HEK293 (cell line): ENCODE results near the gene FSTL4.
A peak's percentile ranks its signal among the peaks of the same experiment; 100 is the strongest.

Experiments
- BCL11A ChIP-seq: fragments of 450-650 bp; formaldehyde crosslinking; IDR thresholded peaks from 2 replicates; pipeline ENCODE4 v1.5.1; 2016; ENCODE audit warnings: low read depth, missing biosample characterization, missing genetic modification characterization
- FEZF1 ChIP-seq: fragments of 450-650 bp; formaldehyde crosslinking; IDR thresholded peaks from 2 replicates; pipeline ENCODE4 v1.5.1; 2016; ENCODE audit warnings: missing biosample characterization, missing genetic modification characterization
- PRDM10 ChIP-seq: fragments of 450-650 bp; formaldehyde crosslinking; IDR thresholded peaks from 2 replicates; pipeline ENCODE4 v1.5.1; 2016; ENCODE audit warnings: missing biosample characterization, missing genetic modification characterization
- YY1 ChIP-seq: fragments of 450-650 bp; formaldehyde crosslinking; IDR thresholded peaks from 2 replicates; pipeline ENCODE4 v1.5.1; 2018; ENCODE audit warnings: missing biosample characterization, missing genetic modification characterization
- ZFP3 ChIP-seq: fragments of 450-650 bp; formaldehyde crosslinking; IDR thresholded peaks from 2 replicates; pipeline ENCODE4 v1.5.1; 2016; ENCODE audit warnings: low read depth, missing biosample characterization, missing genetic modification characterization
- ZNF133 ChIP-seq: fragments of 450-650 bp; formaldehyde crosslinking; IDR thresholded peaks from 2 replicates; pipeline ENCODE4 v1.5.1; 2016; ENCODE audit warnings: missing biosample characterization, missing genetic modification characterization
- ZNF146 ChIP-seq: fragments of 450-650 bp; formaldehyde crosslinking; IDR thresholded peaks from 2 replicates; pipeline ENCODE4 v1.5.1; 2016; ENCODE audit warnings: missing biosample characterization, missing genetic modification characterization
- ZNF157 ChIP-seq: fragments of 450-650 bp; formaldehyde crosslinking; IDR thresholded peaks from 2 replicates; pipeline ENCODE4 v1.5.1; 2016; ENCODE audit warnings: missing biosample characterization, missing genetic modification characterization
- ZNF16 ChIP-seq: fragments of 450-650 bp; formaldehyde crosslinking; IDR thresholded peaks from 2 replicates; pipeline ENCODE4 v1.5.1; 2016; ENCODE audit warnings: low read depth, missing biosample characterization, missing genetic modification characterization
- ZNF473 ChIP-seq: fragments of 450-650 bp; formaldehyde crosslinking; IDR thresholded peaks from 2 replicates; pipeline ENCODE4 v1.5.1; 2017; ENCODE audit warnings: missing biosample characterization, missing genetic modification characterization
- ZNF513 ChIP-seq: fragments of 450-650 bp; IDR thresholded peaks from 2 replicates; pipeline ENCODE4 v1.5.1; 2018; ENCODE audit warnings: missing biosample characterization, missing genetic modification characterization
- ZNF548 ChIP-seq: fragments of 450-650 bp; formaldehyde crosslinking; IDR thresholded peaks from 2 replicates; pipeline ENCODE4 v1.5.1; 2016; ENCODE audit warnings: missing biosample characterization, missing genetic modification characterization
- ZNF600 ChIP-seq: fragments of 450-650 bp; formaldehyde crosslinking; IDR thresholded peaks from 2 replicates; pipeline ENCODE4 v1.5.1; 2016; ENCODE audit warnings: missing biosample characterization, missing genetic modification characterization
- ZNF639 ChIP-seq: fragments of 450-650 bp; formaldehyde crosslinking; IDR thresholded peaks from 2 replicates; pipeline ENCODE4 v1.5.1; 2016; ENCODE audit warnings: missing biosample characterization, missing genetic modification characterization
- ZNF654 ChIP-seq: fragments of 450-650 bp; formaldehyde crosslinking; IDR thresholded peaks from 2 replicates; pipeline ENCODE4 v1.5.1; 2016; ENCODE audit warnings: low read depth, missing biosample characterization, missing genetic modification characterization
- ZNF664 ChIP-seq: fragments of 450-650 bp; formaldehyde crosslinking; IDR thresholded peaks from 2 replicates; pipeline ENCODE4 v1.5.1; 2016; ENCODE audit warnings: missing biosample characterization, missing genetic modification characterization
- ZNF837 ChIP-seq: fragments of 450-650 bp; formaldehyde crosslinking; IDR thresholded peaks from 2 replicates; pipeline ENCODE4 v1.5.1; 2016; ENCODE audit warnings: missing biosample characterization, missing genetic modification characterization
- ZNF843 ChIP-seq: fragments of 450-650 bp; formaldehyde crosslinking; IDR thresholded peaks from 2 replicates; pipeline ENCODE4 v1.5.1; 2016; ENCODE audit warnings: missing biosample characterization, missing genetic modification characterization
- ZXDB ChIP-seq: fragments of 450-650 bp; formaldehyde crosslinking; IDR thresholded peaks from 2 replicates; pipeline ENCODE4 v1.5.1; 2016; ENCODE audit warnings: missing biosample characterization, missing genetic modification characterization
- TF ChIP-seq, protein P1 (sequence below): fragments of 450-650 bp; formaldehyde crosslinking; IDR thresholded peaks from 2 replicates; pipeline ENCODE4 v1.5.1; 2016; ENCODE audit warnings: missing biosample characterization, missing genetic modification characterization
- TF ChIP-seq, protein P2 (sequence below): fragments of 450-650 bp; formaldehyde crosslinking; IDR thresholded peaks from 2 replicates; pipeline ENCODE4 v1.5.1; 2016; ENCODE audit warnings: missing biosample characterization, missing genetic modification characterization, borderline replicate concordance

FSTL4 gene

DNA sequence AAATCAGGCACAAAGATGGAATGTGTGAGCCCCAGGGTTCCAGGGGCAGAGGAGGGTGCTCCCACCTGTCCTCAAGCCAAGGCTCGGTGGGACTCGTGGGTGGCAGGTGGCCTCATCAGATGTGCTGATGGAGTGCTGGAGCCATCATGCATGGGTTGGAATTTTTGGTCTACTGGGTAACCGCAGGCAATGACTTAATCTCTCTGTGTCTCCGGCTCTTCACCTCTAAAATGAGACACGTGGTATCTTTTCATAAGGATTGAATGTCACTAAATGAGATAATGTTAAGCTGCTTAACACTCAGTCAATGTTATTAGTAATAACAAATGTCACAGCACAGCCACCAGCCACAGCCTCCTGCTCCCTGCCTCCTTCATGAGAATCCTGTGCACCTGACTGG lies 315.0 kb downstream of the FSTL4 start (continued):
- TF ChIP-seq, protein P1, sequence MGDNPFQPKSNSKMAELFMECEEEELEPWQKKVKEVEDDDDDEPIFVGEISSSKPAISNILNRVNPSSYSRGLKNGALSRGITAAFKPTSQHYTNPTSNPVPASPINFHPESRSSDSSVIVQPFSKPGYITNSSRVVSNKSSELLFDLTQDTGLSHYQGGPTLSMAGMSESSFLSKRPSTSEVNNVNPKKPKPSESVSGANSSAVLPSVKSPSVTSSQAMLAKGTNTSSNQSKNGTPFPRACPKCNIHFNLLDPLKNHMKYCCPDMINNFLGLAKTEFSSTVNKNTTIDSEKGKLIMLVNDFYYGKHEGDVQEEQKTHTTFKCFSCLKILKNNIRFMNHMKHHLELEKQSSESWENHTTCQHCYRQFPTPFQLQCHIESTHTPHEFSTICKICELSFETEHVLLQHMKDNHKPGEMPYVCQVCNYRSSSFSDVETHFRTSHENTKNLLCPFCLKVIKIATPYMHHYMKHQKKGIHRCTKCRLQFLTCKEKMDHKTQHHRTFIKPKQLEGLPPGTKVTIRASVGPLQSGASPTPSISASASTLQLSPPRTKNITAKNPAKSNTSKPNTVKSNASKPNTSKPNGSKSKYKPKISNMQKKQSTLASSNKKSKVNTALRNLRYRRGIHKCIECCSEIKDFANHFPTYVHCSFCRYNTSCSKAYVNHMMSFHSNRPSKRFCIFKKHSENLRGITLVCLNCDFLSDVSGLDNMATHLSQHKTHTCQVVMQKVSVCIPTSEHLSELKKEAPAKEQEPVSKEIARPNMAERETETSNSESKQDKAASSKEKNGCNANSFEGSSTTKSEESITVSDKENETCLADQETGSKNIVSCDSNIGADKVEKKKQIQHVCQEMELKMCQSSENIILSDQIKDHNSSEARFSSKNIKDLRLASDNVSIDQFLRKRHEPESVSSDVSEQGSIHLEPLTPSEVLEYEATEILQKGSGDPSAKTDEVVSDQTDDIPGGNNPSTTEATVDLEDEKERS (tag by site-specific recombination) = no peak
- TF ChIP-seq YY1 (tag by site-specific recombination) (no peak), ZNF473 (tag by site-specific recombination) (no peak), ZNF843 (tag by site-specific recombination) (peak; percentile 72), ZNF513 (tag by site-specific recombination) (no peak), ZFP3 (tag by site-specific recombination) (no peak), ZNF837 (tag by site-specific recombination) (no peak), ZNF639 (tag by site-specific recombination) (no peak), ZNF157 (tag by site-specific recombination) (no peak), ZNF548 (tag by site-specific recombination) (no peak), ZNF600 (tag by site-specific recombination) (peak; percentile 96), ZNF16 (no peak), ZNF146 (tag by site-specific recombination) (no peak), PRDM10 (peak; percentile 39), ZNF133 (tag by site-specific recombination) (no peak), FEZF1 (tag by site-specific recombination) (0 out of 2 replicates have a peak, but pooled peaks have one; percentile 39), BCL11A (tag by site-specific recombination) (no peak), ZXDB (peak; percentile 54), ZNF654 (tag by site-specific recombination) (no peak), ZNF664 (tag by site-specific recombination) (peak; percentile 97)
- TF ChIP-seq, protein P2, sequence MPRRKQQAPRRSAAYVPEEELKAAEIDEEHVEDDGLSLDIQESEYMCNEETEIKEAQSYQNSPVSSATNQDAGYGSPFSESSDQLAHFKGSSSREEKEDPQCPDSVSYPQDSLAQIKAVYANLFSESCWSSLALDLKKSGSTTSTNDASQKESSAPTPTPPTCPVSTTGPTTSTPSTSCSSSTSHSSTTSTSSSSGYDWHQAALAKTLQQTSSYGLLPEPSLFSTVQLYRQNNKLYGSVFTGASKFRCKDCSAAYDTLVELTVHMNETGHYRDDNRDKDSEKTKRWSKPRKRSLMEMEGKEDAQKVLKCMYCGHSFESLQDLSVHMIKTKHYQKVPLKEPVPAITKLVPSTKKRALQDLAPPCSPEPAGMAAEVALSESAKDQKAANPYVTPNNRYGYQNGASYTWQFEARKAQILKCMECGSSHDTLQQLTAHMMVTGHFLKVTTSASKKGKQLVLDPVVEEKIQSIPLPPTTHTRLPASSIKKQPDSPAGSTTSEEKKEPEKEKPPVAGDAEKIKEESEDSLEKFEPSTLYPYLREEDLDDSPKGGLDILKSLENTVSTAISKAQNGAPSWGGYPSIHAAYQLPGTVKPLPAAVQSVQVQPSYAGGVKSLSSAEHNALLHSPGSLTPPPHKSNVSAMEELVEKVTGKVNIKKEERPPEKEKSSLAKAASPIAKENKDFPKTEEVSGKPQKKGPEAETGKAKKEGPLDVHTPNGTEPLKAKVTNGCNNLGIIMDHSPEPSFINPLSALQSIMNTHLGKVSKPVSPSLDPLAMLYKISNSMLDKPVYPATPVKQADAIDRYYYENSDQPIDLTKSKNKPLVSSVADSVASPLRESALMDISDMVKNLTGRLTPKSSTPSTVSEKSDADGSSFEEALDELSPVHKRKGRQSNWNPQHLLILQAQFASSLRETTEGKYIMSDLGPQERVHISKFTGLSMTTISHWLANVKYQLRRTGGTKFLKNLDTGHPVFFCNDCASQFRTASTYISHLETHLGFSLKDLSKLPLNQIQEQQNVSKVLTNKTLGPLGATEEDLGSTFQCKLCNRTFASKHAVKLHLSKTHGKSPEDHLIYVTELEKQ (tag by site-specific recombination) = peak; percentile 44; the same call in 1 of the 2 replicates
